ENCODE data around the gene HDAC4.

- TF ChIP-seq SP1 (IDR thresholded peaks at IDR 0.05) (no peak), ATF3 (IDR thresholded peaks at IDR 0.05) (no peak), TAF1 (conservative IDR thresholded peaks at IDR 0.05) (no peak), CTCF (IDR thresholded peaks at IDR 0.05; ENCODE audit: low read depth, low read length, missing input control) (no peak), GABPA (IDR thresholded peaks at IDR 0.05 in 1 of 2, conservative IDR thresholded peaks at IDR 0.05 in 1 of 2) (no peak), RAD21 (IDR thresholded peaks at IDR 0.05) (no peak), JUND (IDR thresholded peaks at IDR 0.05) (no peak), MAX (IDR thresholded peaks at IDR 0.05) (no peak), RXRA (IDR thresholded peaks at IDR 0.05) (no peak)
Observed at GRCh38 chr2:239081046-239081445, 319.8 kb downstream of the HDAC4 start.
